HepG2 (cell line): ENCODE results near the gene MRPL27.

Source experiments
- FOXP1 ChIP-seq, 2 experiments: fragments of 450-650 bp in 1 of 2; IDR thresholded peaks; 2 replicates each; pipeline ENCODE4 v1.6.1; 2017 to 2018; ENCODE audit warnings: antibody characterized with exemption in 1 of 2
- NFRKB ChIP-seq: fragments of 450-650 bp; IDR thresholded peaks from 2 replicates; pipeline ENCODE4 v1.6.1; 2017
- POLR2A ChIP-seq, 2 experiments: IDR thresholded peaks; 2 replicates each; pipeline ENCODE4 v1.6.1; 2011; ENCODE audit warnings: low read depth in 2 of 2, low read length in 2 of 2, mild to moderate bottlenecking in 1 of 2, moderate library complexity in 1 of 2; ENCODE audit not compliant: insufficient read depth in 1 of 2
- ZBTB1 ChIP-seq: sonication (generic); formaldehyde crosslinking; IDR thresholded peaks from 2 replicates; pipeline ENCODE4 v1.4.0; 2020; ENCODE audit warnings: missing genetic modification reagents, borderline replicate concordance
- ZBTB8A ChIP-seq: sonication (generic); formaldehyde crosslinking; IDR thresholded peaks from 2 replicates; pipeline ENCODE4 v1.4.0; 2020; ENCODE audit warnings: mild to moderate bottlenecking, low read depth, missing genetic modification reagents, borderline replicate concordance
- ZNF577 ChIP-seq: sonication (generic); formaldehyde crosslinking; IDR thresholded peaks from 2 replicates; pipeline ENCODE4 v1.4.0; 2020; ENCODE audit warnings: mild to moderate bottlenecking, low read depth, missing genetic modification reagents, borderline replicate concordance
- ZNF781 ChIP-seq: sonication (generic); formaldehyde crosslinking; IDR thresholded peaks from 2 replicates; pipeline ENCODE4 v1.5.1; 2020; ENCODE audit warnings: borderline replicate concordance, mild to moderate bottlenecking, missing genetic modification reagents; ENCODE audit errors: not compliant biosample characterization
- TF ChIP-seq, protein P1 (sequence below), 2 experiments: sonication (generic) in 1 of 2; formaldehyde crosslinking in 1 of 2; IDR thresholded peaks; 2 replicates each; pipeline versions ENCODE4 v1.4.0 to v1.6.1; 2018 to 2020; ENCODE audit warnings: missing genetic modification reagents in 2 of 2, borderline replicate concordance in 1 of 2, low read depth in 1 of 2, mild to moderate bottlenecking in 1 of 2, missing biosample characterization in 1 of 2
- TF ChIP-seq, protein P2 (sequence below): sonication (generic); formaldehyde crosslinking; IDR thresholded peaks from 2 replicates; pipeline ENCODE4 v1.5.0; 2020; ENCODE audit warnings: mild to moderate bottlenecking, missing genetic modification reagents, moderate library complexity
- TF ChIP-seq, protein P3 (sequence below): sonication (generic); formaldehyde crosslinking; IDR thresholded peaks from 2 replicates; pipeline ENCODE4 v1.8.0; 2022; ENCODE audit warnings: mild to moderate bottlenecking, missing genetic modification reagents; ENCODE audit not compliant: insufficient replicate concordance
- TF ChIP-seq, protein P4 (sequence below): IDR thresholded peaks from 2 replicates; pipeline ENCODE4 v1.6.1; 2012; ENCODE audit warnings: inconsistent platforms
- TF ChIP-seq, protein P5 (sequence below): sonication (generic); formaldehyde crosslinking; IDR thresholded peaks from 2 replicates; pipeline ENCODE4 v1.5.0; 2020; ENCODE audit warnings: missing genetic modification reagents
- TF ChIP-seq, protein P6 (sequence below), 2 experiments: sonication (generic) in 1 of 2; formaldehyde crosslinking in 1 of 2; IDR thresholded peaks; 2 replicates each; pipeline versions ENCODE4 v1.4.0 to v1.6.1; 2016 to 2020; ENCODE audit warnings: borderline replicate concordance in 1 of 2, low read depth in 1 of 2, mild to moderate bottlenecking in 1 of 2, missing genetic modification reagents in 1 of 2

DNA sequence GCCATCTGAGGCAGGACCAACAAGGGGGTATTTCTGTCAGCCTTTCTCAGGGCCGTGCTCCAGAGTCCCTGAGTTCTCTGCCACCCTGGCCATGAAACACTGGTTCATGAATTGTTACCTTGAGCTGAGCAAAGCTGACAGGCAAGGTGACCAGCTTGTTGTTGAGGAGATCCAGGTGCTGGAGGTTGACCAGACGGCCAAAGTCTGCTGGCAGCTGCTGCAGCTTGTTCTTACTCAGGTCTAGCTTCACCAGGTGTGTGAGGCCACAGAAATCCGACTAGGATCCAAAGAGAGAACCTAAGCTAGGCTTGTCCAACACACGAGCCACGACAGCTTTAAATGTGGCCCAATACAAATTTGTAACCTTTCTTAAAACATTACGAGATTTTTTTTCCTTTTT, 19.6 kb upstream of the MRPL27 start:
- TF ChIP-seq ZNF577 (no peak), ZBTB8A (CRISPR knock-in tag) (no peak), POLR2A (IDR thresholded peaks at IDR 0.05; ENCODE audit: insufficient read depth in 1 of 2, low read depth in 2 of 2, low read length in 2 of 2) (no peak), ZBTB1 (CRISPR knock-in tag) (no peak), ZNF781 (no peak), NFRKB (no peak), FOXP1 (IDR thresholded peaks at IDR 0.05) (no peak), FOXP1 (CRISPR knock-in tag; IDR thresholded peaks at IDR 0.05) (no peak)
- TF ChIP-seq, protein P1, sequence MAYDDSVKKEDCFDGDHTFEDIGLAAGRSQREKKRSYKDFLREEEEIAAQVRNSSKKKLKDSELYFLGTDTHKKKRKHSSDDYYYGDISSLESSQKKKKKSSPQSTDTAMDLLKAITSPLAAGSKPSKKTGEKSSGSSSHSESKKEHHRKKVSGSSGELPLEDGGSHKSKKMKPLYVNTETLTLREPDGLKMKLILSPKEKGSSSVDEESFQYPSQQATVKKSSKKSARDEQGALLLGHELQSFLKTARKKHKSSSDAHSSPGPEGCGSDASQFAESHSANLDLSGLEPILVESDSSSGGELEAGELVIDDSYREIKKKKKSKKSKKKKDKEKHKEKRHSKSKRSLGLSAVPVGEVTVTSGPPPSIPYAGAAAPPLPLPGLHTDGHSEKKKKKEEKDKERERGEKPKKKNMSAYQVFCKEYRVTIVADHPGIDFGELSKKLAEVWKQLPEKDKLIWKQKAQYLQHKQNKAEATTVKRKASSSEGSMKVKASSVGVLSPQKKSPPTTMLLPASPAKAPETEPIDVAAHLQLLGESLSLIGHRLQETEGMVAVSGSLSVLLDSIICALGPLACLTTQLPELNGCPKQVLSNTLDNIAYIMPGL (CRISPR knock-in tag; IDR thresholded peaks at IDR 0.05; ENCODE audit: borderline replicate concordance in 1 of 2, low read depth in 1 of 2) = no peak
- TF ChIP-seq, protein P2, sequence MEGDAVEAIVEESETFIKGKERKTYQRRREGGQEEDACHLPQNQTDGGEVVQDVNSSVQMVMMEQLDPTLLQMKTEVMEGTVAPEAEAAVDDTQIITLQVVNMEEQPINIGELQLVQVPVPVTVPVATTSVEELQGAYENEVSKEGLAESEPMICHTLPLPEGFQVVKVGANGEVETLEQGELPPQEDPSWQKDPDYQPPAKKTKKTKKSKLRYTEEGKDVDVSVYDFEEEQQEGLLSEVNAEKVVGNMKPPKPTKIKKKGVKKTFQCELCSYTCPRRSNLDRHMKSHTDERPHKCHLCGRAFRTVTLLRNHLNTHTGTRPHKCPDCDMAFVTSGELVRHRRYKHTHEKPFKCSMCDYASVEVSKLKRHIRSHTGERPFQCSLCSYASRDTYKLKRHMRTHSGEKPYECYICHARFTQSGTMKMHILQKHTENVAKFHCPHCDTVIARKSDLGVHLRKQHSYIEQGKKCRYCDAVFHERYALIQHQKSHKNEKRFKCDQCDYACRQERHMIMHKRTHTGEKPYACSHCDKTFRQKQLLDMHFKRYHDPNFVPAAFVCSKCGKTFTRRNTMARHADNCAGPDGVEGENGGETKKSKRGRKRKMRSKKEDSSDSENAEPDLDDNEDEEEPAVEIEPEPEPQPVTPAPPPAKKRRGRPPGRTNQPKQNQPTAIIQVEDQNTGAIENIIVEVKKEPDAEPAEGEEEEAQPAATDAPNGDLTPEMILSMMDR (CRISPR knock-in tag) = no peak
- TF ChIP-seq, protein P3, sequence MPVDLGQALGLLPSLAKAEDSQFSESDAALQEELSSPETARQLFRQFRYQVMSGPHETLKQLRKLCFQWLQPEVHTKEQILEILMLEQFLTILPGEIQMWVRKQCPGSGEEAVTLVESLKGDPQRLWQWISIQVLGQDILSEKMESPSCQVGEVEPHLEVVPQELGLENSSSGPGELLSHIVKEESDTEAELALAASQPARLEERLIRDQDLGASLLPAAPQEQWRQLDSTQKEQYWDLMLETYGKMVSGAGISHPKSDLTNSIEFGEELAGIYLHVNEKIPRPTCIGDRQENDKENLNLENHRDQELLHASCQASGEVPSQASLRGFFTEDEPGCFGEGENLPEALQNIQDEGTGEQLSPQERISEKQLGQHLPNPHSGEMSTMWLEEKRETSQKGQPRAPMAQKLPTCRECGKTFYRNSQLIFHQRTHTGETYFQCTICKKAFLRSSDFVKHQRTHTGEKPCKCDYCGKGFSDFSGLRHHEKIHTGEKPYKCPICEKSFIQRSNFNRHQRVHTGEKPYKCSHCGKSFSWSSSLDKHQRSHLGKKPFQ (CRISPR knock-in tag) = no peak
- TF ChIP-seq, protein P4, sequence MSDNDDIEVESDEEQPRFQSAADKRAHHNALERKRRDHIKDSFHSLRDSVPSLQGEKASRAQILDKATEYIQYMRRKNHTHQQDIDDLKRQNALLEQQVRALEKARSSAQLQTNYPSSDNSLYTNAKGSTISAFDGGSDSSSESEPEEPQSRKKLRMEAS = no peak
- TF ChIP-seq, protein P5, sequence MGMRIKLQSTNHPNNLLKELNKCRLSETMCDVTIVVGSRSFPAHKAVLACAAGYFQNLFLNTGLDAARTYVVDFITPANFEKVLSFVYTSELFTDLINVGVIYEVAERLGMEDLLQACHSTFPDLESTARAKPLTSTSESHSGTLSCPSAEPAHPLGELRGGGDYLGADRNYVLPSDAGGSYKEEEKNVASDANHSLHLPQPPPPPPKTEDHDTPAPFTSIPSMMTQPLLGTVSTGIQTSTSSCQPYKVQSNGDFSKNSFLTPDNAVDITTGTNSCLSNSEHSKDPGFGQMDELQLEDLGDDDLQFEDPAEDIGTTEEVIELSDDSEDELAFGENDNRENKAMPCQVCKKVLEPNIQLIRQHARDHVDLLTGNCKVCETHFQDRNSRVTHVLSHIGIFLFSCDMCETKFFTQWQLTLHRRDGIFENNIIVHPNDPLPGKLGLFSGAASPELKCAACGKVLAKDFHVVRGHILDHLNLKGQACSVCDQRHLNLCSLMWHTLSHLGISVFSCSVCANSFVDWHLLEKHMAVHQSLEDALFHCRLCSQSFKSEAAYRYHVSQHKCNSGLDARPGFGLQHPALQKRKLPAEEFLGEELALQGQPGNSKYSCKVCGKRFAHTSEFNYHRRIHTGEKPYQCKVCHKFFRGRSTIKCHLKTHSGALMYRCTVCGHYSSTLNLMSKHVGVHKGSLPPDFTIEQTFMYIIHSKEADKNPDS (CRISPR knock-in tag) = no peak
- TF ChIP-seq, protein P6, sequence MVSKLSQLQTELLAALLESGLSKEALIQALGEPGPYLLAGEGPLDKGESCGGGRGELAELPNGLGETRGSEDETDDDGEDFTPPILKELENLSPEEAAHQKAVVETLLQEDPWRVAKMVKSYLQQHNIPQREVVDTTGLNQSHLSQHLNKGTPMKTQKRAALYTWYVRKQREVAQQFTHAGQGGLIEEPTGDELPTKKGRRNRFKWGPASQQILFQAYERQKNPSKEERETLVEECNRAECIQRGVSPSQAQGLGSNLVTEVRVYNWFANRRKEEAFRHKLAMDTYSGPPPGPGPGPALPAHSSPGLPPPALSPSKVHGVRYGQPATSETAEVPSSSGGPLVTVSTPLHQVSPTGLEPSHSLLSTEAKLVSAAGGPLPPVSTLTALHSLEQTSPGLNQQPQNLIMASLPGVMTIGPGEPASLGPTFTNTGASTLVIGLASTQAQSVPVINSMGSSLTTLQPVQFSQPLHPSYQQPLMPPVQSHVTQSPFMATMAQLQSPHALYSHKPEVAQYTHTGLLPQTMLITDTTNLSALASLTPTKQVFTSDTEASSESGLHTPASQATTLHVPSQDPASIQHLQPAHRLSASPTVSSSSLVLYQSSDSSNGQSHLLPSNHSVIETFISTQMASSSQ (IDR thresholded peaks at IDR 0.05; ENCODE audit: low read depth) = no peak
- TF ChIP-seq, protein P6 (CRISPR knock-in tag; IDR thresholded peaks at IDR 0.05; ENCODE audit: borderline replicate concordance) = no peak
